HG03103 (cell line): Measurements from ENCODE around the gene AQP2.

Experiments
- ATAC-seq: cut with Tn5 transposase; IDR thresholded peaks from one replicate; pipeline ENCODE4 v1.9.1; 2021; ENCODE audit warnings: low read depth; ENCODE audit not compliant: unreplicated experiment

The AQP2 gene

GRCh38 chr12:49920241-49920914 lies 30.2 kb upstream of the AQP2 start:
- ATAC-seq, result no peak

GRCh38 chr12:49920915-49921286 lies 29.6 kb upstream of the AQP2 start:
- ATAC-seq, result no peak

GRCh38 chr12:49921299-49921698 lies 29.2 kb upstream of the AQP2 start:
- no peak for ATAC-seq

- no peak for ATAC-seq
These were observed 28.6 kb upstream of the AQP2 start for GRCh38 chr12:49921936-49922335.

- ATAC-seq, result no peak
These were observed 28.0 kb upstream of the AQP2 start for GRCh38 chr12:49922349-49923034.

- no peak for ATAC-seq
These were observed 27.4 kb upstream of the AQP2 start for GRCh38 chr12:49923035-49923644.

GRCh38 chr12:49923880-49924556 lies 26.5 kb upstream of the AQP2 start:
- ATAC-seq, result no peak

- no peak for ATAC-seq
These were observed 25.8 kb upstream of the AQP2 start for GRCh38 chr12:49924628-49925246.

GRCh38 chr12:49925433-49926204 lies 24.9 kb upstream of the AQP2 start:
- no peak for ATAC-seq

GRCh38 chr12:49928471-49928870 lies 22.1 kb upstream of the AQP2 start:
- ATAC-seq, result no peak

- no peak for ATAC-seq
These were observed 21.0 kb upstream of the AQP2 start for GRCh38 chr12:49929581-49929980.

- ATAC-seq, result no peak
These were observed 19.8 kb upstream of the AQP2 start for GRCh38 chr12:49930515-49931288.

GRCh38 chr12:49932023-49932422 lies 18.5 kb upstream of the AQP2 start:
- ATAC-seq, result no peak

GRCh38 chr12:49932533-49933130 lies 17.9 kb upstream of the AQP2 start:
- ATAC-seq, result no peak

- no peak for ATAC-seq
These were observed 16.7 kb upstream of the AQP2 start for GRCh38 chr12:49933796-49934195.

- no peak for ATAC-seq
These were observed 16.0 kb upstream of the AQP2 start for GRCh38 chr12:49934505-49934904.

- ATAC-seq, result no peak
These were observed 13.6 kb upstream of the AQP2 start for GRCh38 chr12:49936925-49937324.

- ATAC-seq, result no peak
These were observed 12.8 kb upstream of the AQP2 start for GRCh38 chr12:49937639-49938300.

GRCh38 chr12:49939307-49939706 lies 11.2 kb upstream of the AQP2 start:
- no peak for ATAC-seq
